Right forelimb (tissue), 1 donor: ENCODE data around the gene POLR1F.
"Not testable (repeated sequence)": the region's sequence is repeated elsewhere in the genome, so short reads cannot be mapped to it uniquely, and the experiment has no call there.

ENCODE experiments used
- DNase-seq: peaks from one replicate; pipeline ENCODE4 v3.0.0-alpha.2; 2018

POLR1F gene, protein sequence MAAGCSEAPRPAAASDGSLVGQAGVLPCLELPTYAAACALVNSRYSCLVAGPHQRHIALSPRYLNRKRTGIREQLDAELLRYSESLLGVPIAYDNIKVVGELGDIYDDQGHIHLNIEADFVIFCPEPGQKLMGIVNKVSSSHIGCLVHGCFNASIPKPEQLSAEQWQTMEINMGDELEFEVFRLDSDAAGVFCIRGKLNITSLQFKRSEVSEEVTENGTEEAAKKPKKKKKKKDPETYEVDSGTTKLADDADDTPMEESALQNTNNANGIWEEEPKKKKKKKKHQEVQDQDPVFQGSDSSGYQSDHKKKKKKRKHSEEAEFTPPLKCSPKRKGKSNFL

DNA sequence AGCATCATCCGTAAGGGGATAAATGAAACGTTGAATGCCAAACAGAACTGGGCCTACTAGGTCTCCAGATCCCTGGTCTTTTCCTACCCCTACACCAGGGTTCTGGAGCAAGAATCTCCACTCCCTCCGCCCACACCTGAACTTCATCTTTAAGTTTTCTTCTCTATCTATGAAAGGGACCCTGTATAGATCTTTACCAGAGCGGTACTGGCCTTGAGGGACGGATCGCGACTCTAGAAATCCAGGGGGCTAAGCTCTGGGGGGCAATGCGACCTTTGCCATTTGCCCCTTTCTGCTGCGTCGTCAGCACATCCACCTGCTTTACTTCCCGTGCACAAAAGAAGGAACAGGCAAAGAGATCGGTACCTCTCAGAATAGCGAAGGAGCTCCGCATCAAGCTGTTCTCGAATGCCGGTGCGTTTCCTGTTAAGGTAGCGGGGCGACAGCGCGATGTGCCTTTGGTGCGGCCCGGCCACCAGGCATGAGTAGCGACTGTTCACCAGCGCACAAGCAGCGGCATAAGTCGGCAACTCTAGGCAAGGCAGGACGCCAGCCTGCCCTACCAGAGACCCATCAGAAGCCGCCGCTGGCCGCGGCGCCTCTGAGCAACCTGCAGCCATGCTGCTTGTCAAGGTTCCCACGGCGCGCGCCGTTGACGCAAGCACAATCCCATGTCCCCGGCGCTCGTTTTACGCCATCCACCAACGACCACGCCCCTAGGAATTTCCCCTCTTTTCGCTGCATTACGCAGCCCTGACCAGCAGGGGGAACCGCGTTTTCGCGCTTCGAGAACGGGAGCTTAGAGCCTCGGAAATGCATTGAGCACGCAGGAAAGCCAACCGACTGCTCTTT, at the start of gene POLR1F:
POLR1F (minus strand) TSS at position 641 of the 852 bp plus-strand sequence; CDS start at position 620, 21 bp downstream.
- DNase-seq, result peak; percentile 97

GRCh38 chr7:19754521-19755116, 45.8 kb upstream of the POLR1F start:
- no peak for DNase-seq

- no peak for DNase-seq
These were observed 43.2 kb upstream of the POLR1F start for GRCh38 chr7:19752020-19752419.

GRCh38 chr7:19749658-19750057, 40.8 kb upstream of the POLR1F start:
- no peak for DNase-seq

DNA sequence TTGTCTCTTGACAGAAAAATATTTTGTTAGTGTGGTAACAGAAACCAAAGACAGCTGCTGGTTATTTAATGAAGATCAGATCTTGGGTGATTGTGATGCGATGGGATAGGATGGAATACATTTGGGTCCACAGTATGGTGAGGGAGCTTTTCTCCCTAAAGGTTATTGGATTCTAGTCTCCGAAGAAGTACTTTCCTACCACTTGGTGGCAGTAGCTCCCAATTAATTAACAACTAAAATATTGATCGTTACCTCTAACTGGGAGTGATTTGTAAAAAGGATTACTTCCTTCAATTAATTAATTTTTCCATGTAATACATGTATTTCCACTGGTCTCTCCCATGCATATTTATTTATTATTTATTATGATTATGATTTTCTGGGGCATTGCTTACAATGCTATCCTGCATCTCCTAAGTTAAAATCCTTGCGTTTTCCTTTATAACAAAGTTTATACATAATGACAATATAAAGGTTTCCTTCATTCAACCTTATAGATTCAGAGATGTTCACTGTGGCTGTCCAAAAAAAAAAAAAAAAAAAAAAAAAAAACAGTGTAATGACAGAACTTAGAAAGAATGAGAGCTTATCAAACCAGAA, 39.0 kb upstream of the POLR1F start:
- DNase-seq, result no peak

DNA sequence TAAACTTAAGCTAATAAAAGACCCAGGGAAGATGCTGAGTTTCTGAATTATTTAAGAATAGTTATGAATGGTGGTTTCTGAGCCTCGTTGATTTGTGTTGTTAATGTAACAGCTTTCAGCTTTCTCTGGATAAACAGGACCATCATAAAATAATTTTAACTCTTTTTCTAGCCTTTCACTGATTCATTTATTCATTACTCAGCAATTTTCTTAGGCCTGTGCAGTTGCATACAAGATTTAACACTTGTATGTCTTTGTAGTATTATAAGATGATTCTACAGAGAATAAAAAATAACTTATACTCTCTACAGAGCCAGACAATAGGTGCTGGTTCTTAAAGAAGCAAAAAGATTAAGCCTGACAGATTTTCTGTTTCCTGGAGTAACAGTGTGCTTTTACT, 35.2 kb upstream of the POLR1F start:
- no peak for DNase-seq

DNA sequence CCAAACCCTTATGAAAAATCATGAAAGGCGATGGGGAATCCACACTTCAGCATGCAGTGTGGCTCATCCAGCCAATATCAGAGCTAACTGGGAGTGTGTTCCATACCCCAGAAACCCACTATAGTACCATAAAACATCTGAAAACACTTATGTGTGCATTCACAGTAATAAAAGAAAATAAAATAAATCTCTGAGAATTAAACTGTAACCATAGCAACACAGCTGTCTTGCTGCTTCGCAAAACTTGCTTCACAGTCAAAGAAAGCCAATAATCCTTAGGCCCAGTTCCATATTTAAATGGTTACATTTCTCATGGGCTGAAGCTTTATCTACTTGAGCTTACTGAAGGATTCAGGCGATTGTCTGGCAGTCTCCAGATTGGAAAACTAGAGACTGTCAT, 19.9 kb upstream of the POLR1F start:
- no peak for DNase-seq

DNA sequence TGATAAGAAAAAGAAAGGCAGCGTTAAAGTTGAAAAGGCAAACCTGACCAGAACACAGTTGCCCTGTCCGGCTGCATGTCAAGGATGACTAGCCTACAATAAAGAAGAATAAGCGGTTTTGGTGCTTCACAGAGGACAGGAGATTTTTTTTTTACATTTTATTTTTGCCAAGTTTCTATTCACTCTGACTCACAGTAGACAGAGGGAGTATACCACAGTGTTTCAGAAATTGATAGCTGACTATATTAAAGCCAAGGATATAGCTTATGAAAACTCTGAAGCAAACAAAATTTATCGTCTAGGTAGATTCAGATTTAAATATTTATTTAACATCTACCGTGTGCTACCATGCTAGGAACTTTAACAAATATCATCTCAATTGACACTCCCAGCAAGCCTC, 16.9 kb upstream of the POLR1F start:
- DNase-seq, result no peak

DNA sequence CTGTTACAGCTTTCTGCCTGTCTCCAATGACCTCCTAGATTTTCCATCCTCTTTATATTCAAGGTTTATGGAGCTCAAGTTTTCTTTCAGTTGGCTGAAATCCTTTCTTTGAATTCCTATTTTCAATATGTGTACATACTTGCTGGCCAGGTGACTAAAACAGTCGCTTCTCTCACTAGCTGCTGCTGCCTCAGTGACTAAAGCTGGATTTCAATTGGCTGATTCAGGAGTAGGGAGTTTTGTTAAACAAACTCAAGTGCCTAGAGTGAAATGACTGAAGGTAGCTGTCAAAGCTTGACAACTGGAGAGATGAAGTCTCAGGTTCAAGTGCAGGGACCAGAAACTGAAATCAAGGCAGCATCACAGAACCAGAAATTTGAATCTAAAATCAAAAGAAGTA, 6.7 kb upstream of the POLR1F start:
- no peak for DNase-seq

DNA sequence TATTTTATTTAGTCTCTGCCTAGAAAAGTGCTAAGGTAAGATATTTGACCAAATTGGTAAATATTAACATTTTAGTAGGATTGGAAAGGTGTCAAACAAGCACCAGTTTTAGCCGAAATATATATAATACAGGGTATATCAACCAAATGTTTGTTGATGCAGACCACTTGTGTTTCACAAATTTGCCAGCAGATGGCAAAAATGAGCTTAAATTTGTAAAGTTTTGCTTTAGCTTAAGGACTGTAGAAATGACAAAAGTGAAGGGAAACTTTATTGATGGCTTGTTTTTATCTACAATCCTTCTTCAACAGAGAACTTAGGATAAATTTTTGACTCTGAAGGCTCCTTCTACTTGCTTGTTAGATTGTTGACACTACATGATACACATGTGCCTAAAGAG, 4.8 kb upstream of the POLR1F start:
- DNase-seq, result no peak

GRCh38 chr7:19709249-19709578, 377 bp upstream of the POLR1F start:
- DNase-seq, result no peak

GRCh38 chr7:19707240-19707639, 1.6 kb downstream of the POLR1F start:
- DNase-seq, result no peak

DNA sequence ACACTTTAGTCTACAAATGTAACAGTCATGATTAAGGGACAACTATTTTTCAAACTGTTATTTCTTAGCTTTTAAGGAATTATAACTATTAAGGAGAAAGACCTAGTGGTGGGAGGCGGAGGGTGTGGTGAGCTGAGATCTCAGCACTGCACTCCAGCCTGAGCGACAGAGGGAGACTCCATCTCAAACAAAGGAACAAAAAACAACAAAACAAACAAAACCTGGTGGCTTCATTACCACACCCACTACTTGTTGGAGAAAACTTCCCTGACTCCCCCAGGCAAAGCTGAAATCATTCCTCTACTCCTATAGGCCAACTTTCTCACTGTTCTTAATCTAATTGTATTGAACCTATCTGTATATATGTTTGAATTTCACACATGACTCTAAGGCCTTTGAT, 3.2 kb downstream of the POLR1F start:
- DNase-seq, result no peak

DNA sequence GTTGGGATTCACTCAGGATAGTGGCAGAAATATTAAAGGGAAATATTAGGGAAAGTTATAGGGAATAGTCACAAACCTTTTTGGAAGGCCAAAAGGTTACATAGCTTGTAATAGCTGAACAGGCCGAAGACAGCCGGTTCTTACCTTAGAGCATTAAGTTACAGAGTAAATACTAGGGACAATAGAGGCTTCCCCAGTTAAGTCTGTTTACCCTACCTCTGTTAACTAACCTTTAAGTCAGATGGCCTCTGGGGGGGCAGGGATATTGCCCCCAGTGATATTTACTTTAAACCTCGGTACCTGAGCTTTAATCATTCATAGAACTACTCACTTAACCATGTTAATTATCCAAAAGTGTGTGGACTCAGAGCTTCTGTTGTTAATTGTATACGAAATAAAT, 7.4 kb downstream of the POLR1F start:
- no peak for DNase-seq

DNA sequence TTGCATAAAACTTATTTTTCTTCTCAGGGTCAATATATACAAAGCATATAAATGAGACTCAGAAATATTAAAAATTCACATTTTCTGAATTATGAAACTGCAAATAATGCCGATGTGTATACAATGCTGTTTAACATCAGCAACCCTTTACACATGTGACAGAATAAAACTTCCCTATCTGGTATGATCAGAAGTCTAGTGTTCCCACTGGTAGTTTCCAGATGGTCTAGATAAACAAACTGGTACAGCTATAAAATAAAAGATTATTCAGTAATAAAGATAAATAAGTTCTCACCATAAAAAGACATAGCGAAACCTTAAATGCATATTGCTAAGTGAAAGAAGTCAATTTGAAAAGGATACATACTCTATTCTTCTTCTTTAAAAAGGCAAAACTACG, 7.9 kb downstream of the POLR1F start:
- DNase-seq, result no peak

DNA sequence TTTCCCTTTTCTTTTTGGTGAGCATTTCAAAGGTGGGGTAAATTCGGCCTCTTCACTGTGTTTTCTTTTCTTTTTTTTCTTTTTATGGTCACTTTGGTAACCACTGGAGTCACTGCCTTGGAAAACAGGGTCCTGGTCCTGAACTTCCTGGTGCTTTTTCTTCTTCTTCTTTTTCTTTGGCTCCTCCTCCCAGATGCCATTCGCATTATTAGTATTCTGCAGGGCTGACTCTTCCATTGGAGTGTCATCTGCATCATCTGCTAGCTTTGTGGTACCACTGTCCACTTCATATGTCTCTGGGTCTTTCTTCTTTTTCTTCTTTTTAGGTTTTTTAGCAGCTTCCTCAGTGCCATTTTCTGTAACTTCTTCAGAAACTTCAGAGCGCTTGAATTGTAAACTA, 10.5 kb downstream of the POLR1F start:
- no peak for DNase-seq

GRCh38 chr7:19696926-19697325, 11.9 kb downstream of the POLR1F start:
- no peak for DNase-seq

- DNase-seq, result no peak
These were observed 16.6 kb downstream of the POLR1F start for GRCh38 chr7:19692111-19692828.

- DNase-seq, result no peak
These were observed 18.1 kb downstream of the POLR1F start for GRCh38 chr7:19690736-19691135.

DNA sequence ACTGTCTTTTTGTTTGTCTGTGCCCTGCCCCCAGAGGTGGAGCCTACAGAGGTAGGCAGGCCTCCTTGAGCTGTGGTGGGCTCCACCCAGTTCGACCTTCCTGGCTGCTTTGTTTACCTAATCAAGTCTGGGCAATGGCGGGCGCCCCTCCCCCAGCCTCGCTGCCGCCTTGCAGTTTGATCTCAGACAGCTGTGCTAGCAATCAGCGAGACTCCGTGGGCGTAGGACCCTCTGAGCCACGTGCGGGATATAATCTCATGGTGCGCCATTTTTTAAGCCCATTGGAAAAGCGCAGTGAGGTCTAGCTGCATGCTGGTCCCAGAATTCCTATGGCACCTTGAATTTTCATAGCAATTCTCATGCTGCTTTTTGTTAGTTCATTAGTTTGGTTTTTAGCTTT, 19.7 kb downstream of the POLR1F start:
- not testable (repeated sequence) for DNase-seq

DNA sequence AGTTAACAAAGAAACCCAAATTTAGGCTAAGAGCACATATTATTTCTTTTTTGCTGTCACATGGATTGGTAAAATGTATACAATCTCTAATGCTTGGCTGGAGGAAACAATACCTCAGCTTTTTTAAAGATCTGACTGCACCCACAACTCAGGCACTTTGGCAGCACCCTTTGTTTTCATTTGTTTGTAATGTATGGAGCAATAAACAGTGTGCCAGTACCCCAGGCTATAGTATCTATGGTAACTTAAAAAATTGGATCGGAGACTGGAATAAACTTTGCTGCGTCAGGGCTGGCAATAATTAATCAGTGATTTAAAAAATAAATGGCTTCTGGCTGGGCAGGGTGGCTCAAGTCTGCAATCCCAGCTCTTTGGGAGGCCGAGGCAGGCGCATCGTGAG, 27.2 kb downstream of the POLR1F start:
- DNase-seq, result no peak

- DNase-seq, result no peak
These were observed 31.7 kb downstream of the POLR1F start for GRCh38 chr7:19677180-19677579.

DNA sequence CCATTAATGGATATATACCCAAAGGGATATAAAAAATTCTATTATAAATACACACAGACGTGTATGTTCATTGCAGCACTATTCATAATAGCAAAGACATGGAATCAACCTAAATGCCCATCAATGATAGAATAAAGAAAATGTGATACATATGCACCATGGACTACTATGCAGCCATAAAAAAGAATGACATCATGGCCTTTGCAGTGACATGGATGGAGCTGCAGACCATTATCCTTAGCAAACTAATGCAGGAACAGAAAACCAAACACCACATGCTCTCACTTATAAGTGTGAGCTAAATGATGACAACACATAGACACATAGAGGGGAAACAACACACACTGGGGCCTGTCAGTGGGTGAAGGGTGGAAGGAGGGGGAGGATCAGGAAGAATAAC, 33.0 kb downstream of the POLR1F start:
- DNase-seq, result no peak
